ENCODE data around the gene SNAP29. TPM values are rescaled to one million over a fixed set of nuclear protein-coding genes. Genes with fewer than 3 reads are reported as not detected.
A peak's percentile ranks its signal among the peaks of the same experiment; 100 is the strongest.

Gene SNAP29
- total RNA-seq, 1 experiment from 2014 or later = 17.9 TPM

DNA sequence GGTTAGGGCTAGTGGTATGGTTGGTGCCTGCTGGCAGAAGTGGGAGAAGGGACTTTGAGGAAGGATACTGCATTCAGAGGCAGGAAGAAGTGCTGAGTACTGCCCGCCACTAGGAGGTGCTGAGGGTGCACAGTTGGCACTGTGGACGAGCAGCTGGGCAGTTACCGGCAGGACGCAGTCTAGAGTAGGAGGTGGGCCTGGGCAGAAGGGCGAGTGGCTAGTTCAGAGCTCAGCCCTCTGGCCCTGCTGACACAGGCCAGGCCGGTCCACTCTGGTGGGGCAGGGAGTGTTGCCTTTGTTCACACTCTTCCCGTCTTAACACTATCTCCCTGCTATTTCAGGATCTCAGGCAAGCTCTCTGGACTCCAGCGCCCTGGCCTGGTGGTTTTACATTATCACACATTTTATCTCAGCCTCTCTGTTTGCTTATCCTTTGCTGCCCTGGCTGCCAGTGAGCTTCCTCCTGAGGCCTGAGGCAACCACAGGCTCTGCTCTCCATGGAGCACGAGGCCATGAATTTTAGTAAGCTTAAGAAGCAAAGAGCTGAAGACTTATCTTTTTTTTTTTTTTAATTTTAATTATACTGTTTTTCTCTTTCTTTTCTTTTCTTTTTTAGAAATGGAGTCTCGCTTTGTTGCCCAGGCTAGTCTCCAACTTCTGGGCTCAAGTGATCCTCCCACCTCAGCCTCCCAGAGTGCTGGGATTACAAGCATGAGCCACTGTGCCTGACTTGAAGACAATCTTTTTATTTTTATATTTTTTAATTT, 26.9 kb downstream of the SNAP29 start:
- no peaks in the 10 kb centered on the region for H3K27me3 Mint-ChIP-seq (ENCODE audit: low read depth)
- H2AFZ ChIP-seq (ENCODE audit: low read length) = no peak overlapping the region

More for the DNA sequence above, 26.9 kb downstream of the SNAP29 start:
- TF ChIP-seq, protein P1, sequence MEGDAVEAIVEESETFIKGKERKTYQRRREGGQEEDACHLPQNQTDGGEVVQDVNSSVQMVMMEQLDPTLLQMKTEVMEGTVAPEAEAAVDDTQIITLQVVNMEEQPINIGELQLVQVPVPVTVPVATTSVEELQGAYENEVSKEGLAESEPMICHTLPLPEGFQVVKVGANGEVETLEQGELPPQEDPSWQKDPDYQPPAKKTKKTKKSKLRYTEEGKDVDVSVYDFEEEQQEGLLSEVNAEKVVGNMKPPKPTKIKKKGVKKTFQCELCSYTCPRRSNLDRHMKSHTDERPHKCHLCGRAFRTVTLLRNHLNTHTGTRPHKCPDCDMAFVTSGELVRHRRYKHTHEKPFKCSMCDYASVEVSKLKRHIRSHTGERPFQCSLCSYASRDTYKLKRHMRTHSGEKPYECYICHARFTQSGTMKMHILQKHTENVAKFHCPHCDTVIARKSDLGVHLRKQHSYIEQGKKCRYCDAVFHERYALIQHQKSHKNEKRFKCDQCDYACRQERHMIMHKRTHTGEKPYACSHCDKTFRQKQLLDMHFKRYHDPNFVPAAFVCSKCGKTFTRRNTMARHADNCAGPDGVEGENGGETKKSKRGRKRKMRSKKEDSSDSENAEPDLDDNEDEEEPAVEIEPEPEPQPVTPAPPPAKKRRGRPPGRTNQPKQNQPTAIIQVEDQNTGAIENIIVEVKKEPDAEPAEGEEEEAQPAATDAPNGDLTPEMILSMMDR (conservative IDR thresholded peaks at IDR 0.05) = peak; percentile 95
- no peak overlapping the region for H3K4ac ChIP-seq (ENCODE audit: low read depth, low read length)
- H2BK20ac ChIP-seq (ENCODE audit: low read depth, low read length, poor library complexity, severe bottlenecking) = no peak overlapping the region
- H3K36me3 Mint-ChIP-seq (ENCODE audit: insufficient read depth in 1 of 3, low read depth in 3 of 3) = peaks cover 3 to 55% (median 25%) of the 10 kb centered on the region in 3 experiments; a peak in 5 of 7 replicates
- H3T11ph ChIP-seq (ENCODE audit: low read length) = no peak overlapping the region
- no peaks in the 10 kb centered on the region for H4K20me1 ChIP-seq (ENCODE audit: control insufficient read depth, insufficient read depth, insufficient read length)
- H2BK12ac ChIP-seq (ENCODE audit: insufficient read length, low read depth, low read length) = no peak overlapping the region
- H3K23ac ChIP-seq (ENCODE audit: insufficient read length, low read depth, low read length) = no peak overlapping the region
- no peaks in the 10 kb centered on the region for H3K27me3 ChIP-seq (ENCODE audit: insufficient read depth, low read length)
- no peaks in the 10 kb centered on the region for H3K79me2 ChIP-seq (ENCODE audit: insufficient read depth, low read length)
- H4K5ac ChIP-seq (ENCODE audit: insufficient read length, low read depth, low read length) = no peak overlapping the region
- no peak overlapping the region for H3K56ac ChIP-seq (ENCODE audit: insufficient read length, low read depth, low read length)
- peak overlapping the region; percentile 49 to 73 (median 66); a peak in 4 of 7 replicates for H3K27ac Mint-ChIP-seq
- no peak overlapping the region for H3K4me3 Mint-ChIP-seq
- no peak overlapping the region for H3K4me2 ChIP-seq (ENCODE audit: insufficient read depth, insufficient read length, low read length)
- no peak overlapping the region for H4K91ac ChIP-seq (ENCODE audit: insufficient read length, low read depth, low read length)
- no peaks in the 10 kb centered on the region for H3K9me3 Mint-ChIP-seq
- DNase-seq = peak; percentile 91
- no peak overlapping the region for H3K27ac ChIP-seq (ENCODE audit: insufficient read length, low read depth, low read length)
- no peaks in the 10 kb centered on the region for H3K23me2 ChIP-seq (ENCODE audit: insufficient read length, low read depth, low read length, poor library complexity, severe bottlenecking)
- H2AK5ac ChIP-seq (ENCODE audit: insufficient read length, low read length) = no peak overlapping the region
- H3K4me1 Mint-ChIP-seq = peaks cover 3 to 4% of the 10 kb centered on the region in 2 experiments; a peak in 1 of 4 replicates
- H2BK120ac ChIP-seq (ENCODE audit: low read depth, low read length, poor library complexity, severe bottlenecking) = no peak overlapping the region
- H3K4me1 ChIP-seq (ENCODE audit: insufficient read depth, low read length) = no peaks in the 10 kb centered on the region
- no peak overlapping the region for H2BK5ac ChIP-seq (ENCODE audit: insufficient read length, low read length)
- no peaks in the 10 kb centered on the region for H3K9me3 ChIP-seq (ENCODE audit: control insufficient read depth, low read depth, low read length)
- H3K9ac ChIP-seq (ENCODE audit: extremely low read depth, insufficient read length, low read length) = no peak overlapping the region
- no peak overlapping the region for H2BK15ac ChIP-seq (ENCODE audit: low read depth, low read length)
- H4K8ac ChIP-seq (replicated peaks; ENCODE audit: insufficient read length, low read depth, low read length) = no peak overlapping the region
- H3K14ac ChIP-seq (ENCODE audit: insufficient read depth, low read length) = no peak overlapping the region
- WGBS (ENCODE audit: extremely low coverage, insufficient read length, low lambda C conversion rate) = no CpG with 5 or more reads among the region's 10 CpGs
- H3K79me1 ChIP-seq (ENCODE audit: insufficient read depth, low read depth, low read length, poor library complexity, severe bottlenecking) = no peaks in the 10 kb centered on the region
- H3K18ac ChIP-seq (ENCODE audit: insufficient read length, low read depth, low read length) = no peak overlapping the region

Data from H9 (cell line).